ENCODE data around the gene MRPL2.

GRCh38 chr6:43077981-43078511, 18.8 kb upstream of the MRPL2 start:
- TF ChIP-seq SIN3A (conservative IDR thresholded peaks at IDR 0.05 in 1 of 2, IDR thresholded peaks at IDR 0.05 in 1 of 2; ENCODE audit: low read depth in 1 of 2, low read length in 2 of 2) (no peak), EZH2 (IDR thresholded peaks at IDR 0.05; ENCODE audit: low read depth, low read length, severe bottlenecking) (no peak), ZNF274 (IDR thresholded peaks at IDR 0.05; ENCODE audit: borderline replicate concordance, extremely low read depth, low read length) (no peak), TEAD4 (IDR thresholded peaks at IDR 0.05; ENCODE audit: low read depth, low read length) (no peak)
